ENCODE results near the gene DAG1. TPM values are rescaled to one million over a fixed set of nuclear protein-coding genes. Genes with fewer than 3 reads are reported as not detected.

DAG1 gene
- total RNA-seq, 1 experiment from 2014 or later, result 40.3 TPM

DNA sequence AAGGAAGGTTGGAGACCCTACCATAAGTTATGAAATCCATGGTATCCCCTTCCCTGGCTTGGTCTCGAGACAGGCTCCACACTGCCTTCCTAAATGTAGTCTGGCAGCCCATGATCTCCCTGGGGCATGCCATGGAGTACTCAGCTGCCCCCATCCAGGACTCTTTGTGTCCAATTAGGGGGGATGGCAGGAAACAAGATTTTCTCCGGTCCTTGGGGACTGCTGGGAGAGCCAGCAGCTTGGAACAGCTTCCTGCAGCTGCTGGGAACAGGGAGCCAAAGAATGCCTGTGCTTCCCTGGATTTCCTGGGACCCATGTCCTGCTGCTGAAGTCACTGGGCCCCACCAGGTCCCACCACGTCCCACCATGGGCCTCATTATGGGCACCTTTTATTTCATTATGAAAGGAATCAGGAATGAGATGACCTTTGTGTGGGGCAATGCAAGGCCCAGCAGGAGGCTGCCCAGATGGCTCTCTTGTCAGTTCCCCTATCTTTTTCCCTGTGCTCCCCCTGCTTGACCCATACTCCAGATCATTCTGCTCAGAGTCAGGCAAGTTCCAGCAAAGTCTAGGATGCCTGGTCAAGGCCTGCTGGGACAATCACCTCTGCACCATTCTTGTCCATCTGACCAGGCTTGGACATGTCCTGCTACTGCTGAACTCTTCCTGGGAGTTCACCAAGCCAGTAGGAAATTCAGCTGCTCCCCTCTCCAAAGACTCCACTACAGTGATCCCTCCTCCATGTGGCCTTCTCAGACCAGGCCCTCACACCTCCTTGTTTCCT is 15.0 kb upstream of the DAG1 start:
- BruUV-seq (replicated peaks), result no TSS peak
- no peak for DNase-seq (ENCODE audit: unreplicated experiment)
- ChIA-PET CTCF (interaction anchor here (0.8 to 1.7 kb wide), 6 partner anchors 11 to 84 kb away, joined by 3 to 4 read pairs (median 3); no protein-coding TSS in a partner anchor), POLR2A (interaction anchor here (0.7 to 3.7 kb wide), 3 partner anchors 15 to 640 kb away, joined by 3 to 24 read pairs (median 3); partner anchors contain the start of gene DAG1)
- H3K4me3 Mint-ChIP-seq (ENCODE audit: unreplicated experiment), result no peak overlapping the region
- no peak for TF ChIP-seq CTCF (IDR thresholded peaks at IDR 0.05; ENCODE audit: unreplicated experiment)
- H3K27ac Mint-ChIP-seq (ENCODE audit: low read depth, unreplicated experiment), result no peak overlapping the region
- no peaks in the 10 kb centered on the region for H3K36me3 Mint-ChIP-seq (ENCODE audit: insufficient read depth, unreplicated experiment)
- intact Hi-C loops (cut with micrococcal nuclease), result loop anchor here (5.0 kb wide), 1 partner anchor 217 kb away; the partner anchor contains the start of gene APEH
- peaks cover 9% of the 10 kb centered on the region for H3K4me1 Mint-ChIP-seq (ENCODE audit: insufficient read depth, unreplicated experiment)
- H3K27me3 Mint-ChIP-seq (ENCODE audit: insufficient read depth, unreplicated experiment), result no peaks in the 10 kb centered on the region
- H3K9me3 Mint-ChIP-seq (ENCODE audit: unreplicated experiment), result no peaks in the 10 kb centered on the region

DNA sequence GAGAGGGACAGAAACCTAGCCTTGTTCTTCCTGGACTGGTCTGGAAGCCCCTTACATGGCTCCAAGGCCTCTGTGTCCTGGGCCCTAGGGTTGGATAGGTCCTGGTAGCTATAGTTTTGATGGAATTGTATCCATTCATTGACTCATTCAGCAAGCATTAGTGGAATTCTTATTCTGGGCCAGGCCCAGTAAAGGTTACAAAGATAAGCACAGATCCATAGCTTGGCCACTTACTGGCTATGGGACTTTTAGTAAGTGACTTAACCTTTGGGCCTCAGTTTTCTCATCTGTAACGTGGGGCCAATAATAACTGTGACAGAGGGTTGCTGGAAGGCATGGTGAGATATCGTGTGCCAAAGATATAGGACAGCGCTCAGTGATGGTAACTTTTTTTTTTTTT is 13.6 kb upstream of the DAG1 start:
- no peak for TF ChIP-seq CTCF (IDR thresholded peaks at IDR 0.05; ENCODE audit: unreplicated experiment)
- DNase-seq (ENCODE audit: unreplicated experiment), result no peak
- no peaks in the 10 kb centered on the region for H3K36me3 Mint-ChIP-seq (ENCODE audit: insufficient read depth, unreplicated experiment)
- no peak overlapping the region for H3K4me3 Mint-ChIP-seq (ENCODE audit: unreplicated experiment)
- H3K27ac Mint-ChIP-seq (ENCODE audit: low read depth, unreplicated experiment), result no peak overlapping the region
- POLR2A ChIA-PET, result no interaction called here
- no peaks in the 10 kb centered on the region for H3K27me3 Mint-ChIP-seq (ENCODE audit: insufficient read depth, unreplicated experiment)
- intact Hi-C loops (cut with micrococcal nuclease), result no loop called here
- CTCF ChIA-PET, result interaction anchor here (0.6 to 1.7 kb wide), 3 partner anchors 19 to 384 kb away, joined by 3 to 4 read pairs (median 3); no protein-coding TSS in a partner anchor
- no peaks in the 10 kb centered on the region for H3K9me3 Mint-ChIP-seq (ENCODE audit: unreplicated experiment)
- BruUV-seq (replicated peaks), result no TSS peak
- H3K4me1 Mint-ChIP-seq (ENCODE audit: insufficient read depth, unreplicated experiment), result peaks cover 15% of the 10 kb centered on the region

GRCh38 chr3:49460188-49460890 is 9.7 kb upstream of the DAG1 start:
- BruUV-seq (replicated peaks), result no TSS peak
- ChIA-PET POLR2A (interaction anchor here (0.7 to 4.5 kb wide), 5 partner anchors 10 to 438 kb away, joined by 3 to 28 read pairs (median 3); partner anchors contain the start of genes DAG1 and NDUFAF3), CTCF (interaction anchor here (1.4 to 2.3 kb wide), 2 partner anchors 11 to 211 kb away, joined by 4 to 16 read pairs; no protein-coding TSS in a partner anchor)
- H3K36me3 Mint-ChIP-seq (ENCODE audit: insufficient read depth, unreplicated experiment), result no peaks in the 10 kb centered on the region
- H3K4me3 Mint-ChIP-seq (ENCODE audit: unreplicated experiment), result no peak overlapping the region
- TF ChIP-seq CTCF (IDR thresholded peaks at IDR 0.05; ENCODE audit: unreplicated experiment), result no peak
- no peaks in the 10 kb centered on the region for H3K27me3 Mint-ChIP-seq (ENCODE audit: insufficient read depth, unreplicated experiment)
- intact Hi-C loops (cut with micrococcal nuclease), result no loop called here
- H3K4me1 Mint-ChIP-seq (ENCODE audit: insufficient read depth, unreplicated experiment), result peaks cover 22% of the 10 kb centered on the region
- no peak for DNase-seq (ENCODE audit: unreplicated experiment)
- H3K27ac Mint-ChIP-seq (ENCODE audit: low read depth, unreplicated experiment), result no peak overlapping the region
- no peaks in the 10 kb centered on the region for H3K9me3 Mint-ChIP-seq (ENCODE audit: unreplicated experiment)

DNA sequence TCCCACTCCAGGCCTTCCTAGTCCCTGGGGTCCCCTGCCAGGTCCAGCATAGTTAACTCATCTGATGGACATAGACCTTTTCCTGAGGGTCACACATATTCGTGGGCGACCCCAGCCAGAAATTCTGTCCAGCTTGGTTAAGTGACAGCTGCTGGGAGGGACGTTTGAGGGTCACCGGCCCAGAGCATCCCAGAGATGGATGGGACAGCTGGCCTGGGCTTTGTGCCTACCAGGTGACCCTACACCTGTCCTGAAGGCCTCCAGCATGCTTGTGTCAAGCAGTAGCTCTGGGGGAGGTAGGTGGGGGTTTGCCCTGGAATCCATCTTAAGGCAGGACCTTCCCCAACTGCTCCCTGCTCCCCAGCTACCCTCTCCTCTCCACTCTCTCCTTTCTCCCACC is 9.1 kb upstream of the DAG1 start:
- DNase-seq (ENCODE audit: unreplicated experiment), result no peak
- no TSS peak for BruUV-seq (replicated peaks)
- CTCF ChIA-PET, result interaction anchor here (1.4 to 2.3 kb wide), 2 partner anchors 11 to 211 kb away, joined by 4 to 16 read pairs; no protein-coding TSS in a partner anchor
- intact Hi-C loops (cut with micrococcal nuclease), result no loop called here
- Mint-ChIP-seq H3K9me3 (ENCODE audit: unreplicated experiment) (no peaks in the 10 kb centered on the region), H3K4me1 (ENCODE audit: insufficient read depth, unreplicated experiment) (peaks cover 18% of the 10 kb centered on the region), H3K27me3 (ENCODE audit: insufficient read depth, unreplicated experiment) (no peaks in the 10 kb centered on the region), H3K36me3 (ENCODE audit: insufficient read depth, unreplicated experiment) (no peaks in the 10 kb centered on the region), H3K27ac (ENCODE audit: low read depth, unreplicated experiment) (peak overlapping the region; percentile 67), H3K4me3 (ENCODE audit: unreplicated experiment) (no peak overlapping the region)
- no peak for TF ChIP-seq CTCF (IDR thresholded peaks at IDR 0.05; ENCODE audit: unreplicated experiment)
- POLR2A ChIA-PET, result interaction anchor here (0.7 to 4.5 kb wide), 3 partner anchors 9 to 464 kb away, joined by 3 to 28 read pairs (median 3); partner anchors contain the start of genes DAG1 and NDUFAF3
